SK-N-MC (cell line): Measurements from ENCODE around the gene ZKSCAN3.

Experiments used
- EZH2 ChIP-seq: fragments of 200-600 bp; sonication (generic); IDR thresholded peaks from one replicate; pipeline ENCODE4 v1.6.1; 2017; ENCODE audit warnings: antibody characterized with exemption
- POLR2AphosphoS5 ChIP-seq: IDR thresholded peaks from 2 replicates; pipeline ENCODE4 v1.6.1; 2012; ENCODE audit warnings: mild to moderate bottlenecking, low read depth, low read length, borderline replicate concordance

GRCh38 chr6:28371280-28371679 lies 21.5 kb downstream of the ZKSCAN3 start:
- TF ChIP-seq EZH2 (no peak), POLR2AphosphoS5 (no peak)
